GM18909 (cell line): ENCODE results near the gene PAAF1.

Experiments
- ATAC-seq: cut with Tn5 transposase; IDR thresholded peaks from one replicate; pipeline ENCODE4 v1.9.1; 2021; ENCODE audit warnings: mild to moderate bottlenecking; ENCODE audit not compliant: unreplicated experiment, poor library complexity

Gene PAAF1

GRCh38 chr11:73876424-73877310, at the start of gene PAAF1, which contains the start of gene COA4:
Gene PAAF1 (plus strand): TSS chr11:73876999. CDS start chr11:73877022, 23 bp downstream.
Gene COA4 (minus strand): TSS chr11:73876846. CDS start chr11:73873378, 3,468 bp downstream.
- ATAC-seq: peak; percentile 97

GRCh38 chr11:73830261-73830660, 46.5 kb upstream of the PAAF1 start:
- ATAC-seq: no peak

- no peak for ATAC-seq
Observed at GRCh38 chr11:73833067-73833466, 43.7 kb upstream of the PAAF1 start.

- no peak for ATAC-seq
Observed at GRCh38 chr11:73838443-73839122, 38.2 kb upstream of the PAAF1 start.

GRCh38 chr11:73839123-73839457, 37.7 kb upstream of the PAAF1 start:
- ATAC-seq: no peak

- ATAC-seq: no peak
Observed at GRCh38 chr11:73851046-73851764, 25.6 kb upstream of the PAAF1 start.

GRCh38 chr11:73852049-73852448, 24.8 kb upstream of the PAAF1 start:
- no peak for ATAC-seq

GRCh38 chr11:73854680-73855079, 22.1 kb upstream of the PAAF1 start:
- ATAC-seq: no peak

- no peak for ATAC-seq
Observed at GRCh38 chr11:73856031-73856567, 20.7 kb upstream of the PAAF1 start.

GRCh38 chr11:73859671-73860070, 17.1 kb upstream of the PAAF1 start:
- ATAC-seq: no peak

- ATAC-seq: no peak
Observed at GRCh38 chr11:73860202-73860601, 16.6 kb upstream of the PAAF1 start.

GRCh38 chr11:73862986-73863385, 13.8 kb upstream of the PAAF1 start:
- ATAC-seq: no peak

- no peak for ATAC-seq
Observed at GRCh38 chr11:73866095-73866579, 10.7 kb upstream of the PAAF1 start.

GRCh38 chr11:73866586-73866996, 10.2 kb upstream of the PAAF1 start:
- no peak for ATAC-seq

GRCh38 chr11:73869332-73869949, 7.4 kb upstream of the PAAF1 start:
- no peak for ATAC-seq

- no peak for ATAC-seq
Observed at GRCh38 chr11:73870261-73870660, 6.5 kb upstream of the PAAF1 start.

- no peak for ATAC-seq
Observed at GRCh38 chr11:73872749-73873357, 3.9 kb upstream of the PAAF1 start.

GRCh38 chr11:73875380-73875779, 1.4 kb upstream of the PAAF1 start:
- no peak for ATAC-seq

GRCh38 chr11:73875840-73876239, 959 bp upstream of the PAAF1 start:
- ATAC-seq: no peak

- ATAC-seq: no peak
Observed at GRCh38 chr11:73878771-73879170, 2.0 kb downstream of the PAAF1 start.
